Measurements from ENCODE around the gene SPNS3. TPM values are rescaled to one million over a fixed set of nuclear protein-coding genes. Genes with fewer than 3 reads are reported as not detected.

Gene SPNS3
- polyA plus RNA-seq, 1 of the 3 experiments (the other 2 are of a cell fraction), result 0.05 TPM

DNA sequence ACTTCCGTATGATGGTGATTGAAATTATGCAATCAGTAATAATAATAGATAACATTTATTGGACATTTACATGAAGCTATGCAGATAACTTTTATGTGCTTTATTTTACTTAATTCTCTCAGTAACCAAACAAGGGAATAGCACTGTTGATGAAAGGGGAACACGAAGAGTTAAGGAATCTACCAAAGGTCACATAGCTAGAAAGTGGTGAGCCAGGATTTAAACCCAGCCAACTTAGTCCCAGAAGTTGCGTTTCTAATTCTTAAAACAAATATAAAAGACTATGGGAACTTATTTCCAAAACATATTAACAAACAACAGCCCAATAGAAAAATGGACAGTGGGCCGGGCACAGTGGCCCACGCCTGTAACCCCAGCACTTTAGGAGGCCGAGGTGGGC, 9.7 kb downstream of the SPNS3 start:
- Histone ChIP-seq H3K9me3 (no peaks in the 10 kb centered on the region), H3K27me3 (ENCODE audit: insufficient read depth) (no peaks in the 10 kb centered on the region; the same call in 1 of the 2 replicates), H3K4me1 (ENCODE audit: control insufficient read depth in 1 of 2, insufficient read depth in 2 of 2, low read depth in 1 of 2, low read length in 1 of 2) (peaks cover 0 to 18% of the 10 kb centered on the region in 2 experiments; a peak in 1 of 4 replicates), H3K27ac (ENCODE audit: low read depth in 2 of 2, low read length in 1 of 2) (no peak overlapping the region), H3F3A (replicated peaks; ENCODE audit: insufficient read depth) (no peaks in the 10 kb centered on the region), H3K9ac (no peak overlapping the region), H3K4me3 (ENCODE audit: low read depth in 2 of 2, low read length in 1 of 2) (no peak overlapping the region), H3K79me2 (ENCODE audit: insufficient read depth) (no peaks in the 10 kb centered on the region), H3K4me2 (no peak overlapping the region), H4K20me1 (ENCODE audit: insufficient read depth) (no peaks in the 10 kb centered on the region), H3K36me3 (replicated peaks in 1 of 2; ENCODE audit: control insufficient read depth in 1 of 2, insufficient read depth in 2 of 2, low read length in 1 of 2) (no peaks in the 10 kb centered on the region), H3K9me2 (no peaks in the 10 kb centered on the region), H2AFZ (ENCODE audit: low read depth) (no peak overlapping the region)
- no peak for DNase-seq
- POLR2A ChIA-PET, result no interaction called here
- CTCF ChIA-PET, result interaction anchor here (1.2 to 1.6 kb wide), 3 partner anchors 29 to 123 kb away, joined by 3 to 4 read pairs (median 3); no protein-coding TSS in a partner anchor
- TF ChIP-seq, protein P1, sequence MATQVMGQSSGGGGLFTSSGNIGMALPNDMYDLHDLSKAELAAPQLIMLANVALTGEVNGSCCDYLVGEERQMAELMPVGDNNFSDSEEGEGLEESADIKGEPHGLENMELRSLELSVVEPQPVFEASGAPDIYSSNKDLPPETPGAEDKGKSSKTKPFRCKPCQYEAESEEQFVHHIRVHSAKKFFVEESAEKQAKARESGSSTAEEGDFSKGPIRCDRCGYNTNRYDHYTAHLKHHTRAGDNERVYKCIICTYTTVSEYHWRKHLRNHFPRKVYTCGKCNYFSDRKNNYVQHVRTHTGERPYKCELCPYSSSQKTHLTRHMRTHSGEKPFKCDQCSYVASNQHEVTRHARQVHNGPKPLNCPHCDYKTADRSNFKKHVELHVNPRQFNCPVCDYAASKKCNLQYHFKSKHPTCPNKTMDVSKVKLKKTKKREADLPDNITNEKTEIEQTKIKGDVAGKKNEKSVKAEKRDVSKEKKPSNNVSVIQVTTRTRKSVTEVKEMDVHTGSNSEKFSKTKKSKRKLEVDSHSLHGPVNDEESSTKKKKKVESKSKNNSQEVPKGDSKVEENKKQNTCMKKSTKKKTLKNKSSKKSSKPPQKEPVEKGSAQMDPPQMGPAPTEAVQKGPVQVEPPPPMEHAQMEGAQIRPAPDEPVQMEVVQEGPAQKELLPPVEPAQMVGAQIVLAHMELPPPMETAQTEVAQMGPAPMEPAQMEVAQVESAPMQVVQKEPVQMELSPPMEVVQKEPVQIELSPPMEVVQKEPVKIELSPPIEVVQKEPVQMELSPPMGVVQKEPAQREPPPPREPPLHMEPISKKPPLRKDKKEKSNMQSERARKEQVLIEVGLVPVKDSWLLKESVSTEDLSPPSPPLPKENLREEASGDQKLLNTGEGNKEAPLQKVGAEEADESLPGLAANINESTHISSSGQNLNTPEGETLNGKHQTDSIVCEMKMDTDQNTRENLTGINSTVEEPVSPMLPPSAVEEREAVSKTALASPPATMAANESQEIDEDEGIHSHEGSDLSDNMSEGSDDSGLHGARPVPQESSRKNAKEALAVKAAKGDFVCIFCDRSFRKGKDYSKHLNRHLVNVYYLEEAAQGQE (IDR thresholded peaks at IDR 0.05; ENCODE audit: low read depth, low read length), result no peak
- no peak for TF ChIP-seq EZH2phosphoT487 (IDR thresholded peaks at IDR 0.05; ENCODE audit: borderline replicate concordance, low read depth)
- no peak for TF ChIP-seq ELF1 (IDR thresholded peaks at IDR 0.05)
- TF ChIP-seq, protein P2, sequence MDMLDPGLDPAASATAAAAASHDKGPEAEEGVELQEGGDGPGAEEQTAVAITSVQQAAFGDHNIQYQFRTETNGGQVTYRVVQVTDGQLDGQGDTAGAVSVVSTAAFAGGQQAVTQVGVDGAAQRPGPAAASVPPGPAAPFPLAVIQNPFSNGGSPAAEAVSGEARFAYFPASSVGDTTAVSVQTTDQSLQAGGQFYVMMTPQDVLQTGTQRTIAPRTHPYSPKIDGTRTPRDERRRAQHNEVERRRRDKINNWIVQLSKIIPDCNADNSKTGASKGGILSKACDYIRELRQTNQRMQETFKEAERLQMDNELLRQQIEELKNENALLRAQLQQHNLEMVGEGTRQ (IDR thresholded peaks at IDR 0.05; ENCODE audit: borderline replicate concordance, low read depth, low read length), result no peak
- no peak for TF ChIP-seq RFX5 (IDR thresholded peaks at IDR 0.05; ENCODE audit: low read length)
- TF ChIP-seq FOXJ3 (CRISPR knock-in tag; IDR thresholded peaks at IDR 0.05), result no peak
- no peak for TF ChIP-seq TCF12 (IDR thresholded peaks at IDR 0.05)
- TF ChIP-seq, protein P3, sequence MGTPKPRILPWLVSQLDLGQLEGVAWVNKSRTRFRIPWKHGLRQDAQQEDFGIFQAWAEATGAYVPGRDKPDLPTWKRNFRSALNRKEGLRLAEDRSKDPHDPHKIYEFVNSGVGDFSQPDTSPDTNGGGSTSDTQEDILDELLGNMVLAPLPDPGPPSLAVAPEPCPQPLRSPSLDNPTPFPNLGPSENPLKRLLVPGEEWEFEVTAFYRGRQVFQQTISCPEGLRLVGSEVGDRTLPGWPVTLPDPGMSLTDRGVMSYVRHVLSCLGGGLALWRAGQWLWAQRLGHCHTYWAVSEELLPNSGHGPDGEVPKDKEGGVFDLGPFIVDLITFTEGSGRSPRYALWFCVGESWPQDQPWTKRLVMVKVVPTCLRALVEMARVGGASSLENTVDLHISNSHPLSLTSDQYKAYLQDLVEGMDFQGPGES (IDR thresholded peaks at IDR 0.05; ENCODE audit: low read depth, low read length), result no peak
- no peak for TF ChIP-seq RAD21 (IDR thresholded peaks at IDR 0.05; ENCODE audit: low read length)
- TF ChIP-seq, protein P4, sequence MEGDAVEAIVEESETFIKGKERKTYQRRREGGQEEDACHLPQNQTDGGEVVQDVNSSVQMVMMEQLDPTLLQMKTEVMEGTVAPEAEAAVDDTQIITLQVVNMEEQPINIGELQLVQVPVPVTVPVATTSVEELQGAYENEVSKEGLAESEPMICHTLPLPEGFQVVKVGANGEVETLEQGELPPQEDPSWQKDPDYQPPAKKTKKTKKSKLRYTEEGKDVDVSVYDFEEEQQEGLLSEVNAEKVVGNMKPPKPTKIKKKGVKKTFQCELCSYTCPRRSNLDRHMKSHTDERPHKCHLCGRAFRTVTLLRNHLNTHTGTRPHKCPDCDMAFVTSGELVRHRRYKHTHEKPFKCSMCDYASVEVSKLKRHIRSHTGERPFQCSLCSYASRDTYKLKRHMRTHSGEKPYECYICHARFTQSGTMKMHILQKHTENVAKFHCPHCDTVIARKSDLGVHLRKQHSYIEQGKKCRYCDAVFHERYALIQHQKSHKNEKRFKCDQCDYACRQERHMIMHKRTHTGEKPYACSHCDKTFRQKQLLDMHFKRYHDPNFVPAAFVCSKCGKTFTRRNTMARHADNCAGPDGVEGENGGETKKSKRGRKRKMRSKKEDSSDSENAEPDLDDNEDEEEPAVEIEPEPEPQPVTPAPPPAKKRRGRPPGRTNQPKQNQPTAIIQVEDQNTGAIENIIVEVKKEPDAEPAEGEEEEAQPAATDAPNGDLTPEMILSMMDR (IDR thresholded peaks at IDR 0.05), result no peak
- no peak for TF ChIP-seq CHD2 (IDR thresholded peaks at IDR 0.05; ENCODE audit: low read length, partially characterized antibody)
- no peak for TF ChIP-seq RXRA (IDR thresholded peaks at IDR 0.05; ENCODE audit: borderline replicate concordance, low read depth)
- no peak for TF ChIP-seq NFIC (IDR thresholded peaks at IDR 0.05; ENCODE audit: borderline replicate concordance)
- TF ChIP-seq GABPA (IDR thresholded peaks at IDR 0.05; ENCODE audit: low read depth), result no peak
- TF ChIP-seq GATA2 (CRISPR knock-in tag; IDR thresholded peaks at IDR 0.05), result no peak
- TF ChIP-seq SIN3A (IDR thresholded peaks at IDR 0.05; ENCODE audit: borderline replicate concordance, low read depth, low read length), result no peak
- TF ChIP-seq EP300 (IDR thresholded peaks at IDR 0.05; ENCODE audit: borderline replicate concordance in 1 of 2, low read depth in 1 of 2, low read length in 1 of 2), result no peak
- TF ChIP-seq TEAD4 (IDR thresholded peaks at IDR 0.05; ENCODE audit: borderline replicate concordance, insufficient read depth), result no peak
- 80% methylated on average over 6 of the region's 6 CpGs for WGBS (ENCODE audit: low lambda C conversion rate)
